SK-N-SH treated with all-trans-retinoic acid at 6 μM for 48 hours (cell line): ENCODE measurements around the gene FTO.

Experiments used
- ARNTL ChIP-seq: fragments of 450-650 bp; formaldehyde crosslinking; IDR thresholded peaks from 2 replicates; pipeline ENCODE4 v1.5.0; 2020; ENCODE audit warnings: low read depth, mild to moderate bottlenecking, moderate library complexity, borderline replicate concordance
- ISL1 ChIP-seq: fragments of 250-450 bp; sonication (Bioruptor Pico); IDR thresholded peaks from 2 replicates; pipeline ENCODE4 v2.1.2; 2022; ENCODE audit warnings: mild to moderate bottlenecking, moderate library complexity
- PPARA ChIP-seq: fragments of 250-450 bp; sonication (Bioruptor Pico); IDR thresholded peaks from 2 replicates; pipeline ENCODE4 v1.5.0; 2020; ENCODE audit warnings: mild to moderate bottlenecking, borderline replicate concordance
- TSHZ2 ChIP-seq: fragments of 250-450 bp; sonication (Bioruptor Pico); IDR thresholded peaks from 2 replicates; pipeline ENCODE4 v1.5.0; 2020; ENCODE audit warnings: mild to moderate bottlenecking, moderate library complexity
- ZNF8 ChIP-seq: fragments of 450-650 bp; formaldehyde crosslinking; IDR thresholded peaks from 2 replicates; pipeline ENCODE4 v1.5.0; 2020; ENCODE audit warnings: mild to moderate bottlenecking, moderate library complexity

GRCh38 chr16:53958341-53958880, 254.5 kb downstream of the FTO start:
- TF ChIP-seq ARNTL (CRISPR knock-in tag) (no peak), PPARA (CRISPR knock-in tag) (no peak), TSHZ2 (CRISPR knock-in tag) (no peak), ZNF8 (CRISPR knock-in tag) (no peak), ISL1 (CRISPR knock-in tag) (no peak)
